B cell (primary cell): ENCODE results near the gene VIPR2. TPM values are rescaled to one million over a fixed set of nuclear protein-coding genes. Genes with fewer than 3 reads are reported as not detected.

Source experiments
- ATAC-seq: fragments of 200-7000 bp; cut with Tn5 transposase; one replicate; pipeline ENCODE4 v1.10.0; 2021; ENCODE audit warnings: low read depth, mild to moderate bottlenecking, moderate number of reproducible peaks, moderate library complexity
- CTCF ChIA-PET: fragments of 350-600 bp; sonication (Branson Sonifier 250); formaldehyde crosslinking; loops from one replicate; lab custom pipeline; 2021; ENCODE audit warnings: antibody characterized with exemption, inconsistent platforms; lab: Charles Lee
- POLR2A ChIA-PET: fragments of 350-600 bp; sonication (Branson Sonifier 250); formaldehyde crosslinking; loops from one replicate; lab custom pipeline; 2021; ENCODE audit warnings: antibody characterized with exemption; lab: Charles Lee
- DNase-seq: peaks from one replicate; pipeline ENCODE4 v3.0.0; 2013
- H2AFZ ChIP-seq: 2 replicates; pipeline ENCODE4 v1.6.1; 2012; ENCODE audit warnings: mild to moderate bottlenecking, low read depth, low read length; ENCODE audit not compliant: insufficient read depth, poor library complexity, severe bottlenecking
- H3K27ac ChIP-seq, 2 donors: 1 replicate in 1 of 2; 2 replicates in 1 of 2; pipeline ENCODE4 v1.5.1; 2012 to 2013; ENCODE audit warnings: low read length in 2 of 2, mild to moderate bottlenecking in 2 of 2, moderate library complexity in 1 of 2
- H3K27me3 ChIP-seq, 4 experiments: fragments of 200-600 bp in 1 of 4; sonication (generic) in 1 of 4; replicated peaks in 1 of 4; 1 replicate in 2 of 4; 2 replicates in 2 of 4; pipeline versions ENCODE4 v1.6.1 to v1.7.0; 2013 to 2016; ENCODE audit warnings: low read length in 3 of 4, mild to moderate bottlenecking in 2 of 4, mixed read lengths in 1 of 4, moderate library complexity in 1 of 4; ENCODE audit not compliant: insufficient read depth in 4 of 4, control insufficient read depth in 3 of 4; ENCODE audit errors: control extremely low read depth in 1 of 4
- H3K36me3 ChIP-seq, 2 experiments: replicated peaks in 1 of 2; 1 replicate in 1 of 2; 2 replicates in 1 of 2; pipeline versions ENCODE4 v1.6.1 to v1.7.1; 2013; ENCODE audit warnings: low read length in 1 of 2; ENCODE audit not compliant: insufficient read depth in 2 of 2, control insufficient read depth in 1 of 2; ENCODE audit errors: control extremely low read depth in 1 of 2, extremely low read depth in 1 of 2
- H3K4me1 ChIP-seq, 2 donors: fragments of 200-600 bp in 1 of 2; sonication (generic) in 1 of 2; 1 replicate in 1 of 2; 2 replicates in 1 of 2; pipeline versions ENCODE4 v1.5.1 to v1.6.1; 2013 to 2017; ENCODE audit warnings: low read length in 2 of 2; ENCODE audit not compliant: control insufficient read depth in 2 of 2, insufficient read depth in 2 of 2
- H3K4me2 ChIP-seq: replicated peaks from 2 replicates; pipeline ENCODE3; 2012; ENCODE audit warnings: mild to moderate bottlenecking, low read depth, low read length; ENCODE audit not compliant: poor library complexity, severe bottlenecking
- H3K4me3 ChIP-seq, 5 experiments: fragments of 200-600 bp in 1 of 5; sonication (generic) in 1 of 5; 1 replicate in 3 of 5; 2 replicates in 2 of 5; pipeline versions ENCODE4 v1.5.1 to v1.7.0; 2011 to 2016; ENCODE audit warnings: low read length in 4 of 5, mild to moderate bottlenecking in 4 of 5, low read depth in 2 of 5, control low read depth in 1 of 5, moderate library complexity in 1 of 5; ENCODE audit not compliant: insufficient read depth in 1 of 5; ENCODE audit errors: control extremely low read depth in 1 of 5, extremely low read depth in 1 of 5
- H3K79me2 ChIP-seq: fragments of 200-600 bp; sonication (generic); one replicate; pipeline ENCODE4 v1.6.0; 2016; ENCODE audit warnings: low read length; ENCODE audit not compliant: control insufficient read depth, insufficient read depth
- H3K9ac ChIP-seq: fragments of 200-600 bp; sonication (generic); 2 replicates; pipeline ENCODE4 v1.6.1; 2017; ENCODE audit warnings: mild to moderate bottlenecking, low read length, moderate library complexity
- H3K9me3 ChIP-seq, 3 donors: one replicate each; pipeline versions ENCODE4 v1.6.1 to v1.7.1; 2013; ENCODE audit warnings: low read length in 2 of 3; ENCODE audit not compliant: control insufficient read depth in 2 of 3, insufficient read depth in 1 of 3; ENCODE audit errors: control extremely low read depth in 1 of 3
- H4K20me1 ChIP-seq: 2 replicates; pipeline ENCODE4 v1.6.0; 2012; ENCODE audit warnings: mild to moderate bottlenecking, low read length; ENCODE audit not compliant: insufficient read depth, control insufficient read depth, poor library complexity, severe bottlenecking
- H3K27ac Mint-ChIP-seq: one replicate; pipeline ENCODE4 v1.8.0; 2021; ENCODE audit warnings: mixed read lengths
- H3K27me3 Mint-ChIP-seq: one replicate; pipeline ENCODE4 v1.8.0; 2021; ENCODE audit warnings: mixed read lengths
- H3K4me1 Mint-ChIP-seq: one replicate; pipeline ENCODE4 v1.8.0; 2021; ENCODE audit warnings: mixed read lengths
- H3K4me3 Mint-ChIP-seq: one replicate; pipeline ENCODE4 v1.8.0; 2021; ENCODE audit warnings: mixed read lengths
- H3K9me3 Mint-ChIP-seq: one replicate; pipeline ENCODE4 v1.8.0; 2022; ENCODE audit warnings: mixed read lengths; ENCODE audit not compliant: insufficient read depth
- CTCF ChIP-seq: fragments of 200-600 bp; IDR thresholded peaks from one replicate; pipeline ENCODE4 v1.8.0; 2022; ENCODE audit warnings: antibody characterized with exemption, mild to moderate bottlenecking
- EZH2 ChIP-seq: IDR thresholded peaks from 2 replicates; pipeline ENCODE4 v1.6.1; 2012; ENCODE audit warnings: borderline replicate concordance, low read depth, mild to moderate bottlenecking, moderate library complexity, low read length; ENCODE audit not compliant: insufficient read depth, poor library complexity, severe bottlenecking
- WGBS: methylation state at CpG from one replicate; pipeline ENCODE4 v1.1.5; 2013; ENCODE audit warnings: missing lambda C conversion rate; ENCODE audit not compliant: insufficient coverage; 5-methylcytosine and 5-hydroxymethylcytosine counted together
- intact Hi-C: fragments of 100-400 bp; cut with micrococcal nuclease; formaldehyde crosslinking; loops from one replicate; pipeline ENCODE4 v1.10.0; 2022
- polyA plus RNA-seq: library from polyadenylated mRNA; depleted of rRNA; stranded (reverse); fragments of >200 nt; gene quantifications from 2 replicates; pipeline ENCODE4 v1.2.3, GENCODE V29; 2012
- total RNA-seq, 2 donors: library from RNA; stranded (reverse); fragments of 120-200 nt in 1 of 2; gene quantifications; 1 replicate in 1 of 2; 2 replicates in 1 of 2; pipeline versions ENCODE4 v1.2.3 to v1.2.4, GENCODE V29; 2013 to 2022

Gene VIPR2
- total and polyA plus RNA-seq, 2 donors (not counting 1 experiment from before 2014, with no cell fraction given), result not detected

DNA sequence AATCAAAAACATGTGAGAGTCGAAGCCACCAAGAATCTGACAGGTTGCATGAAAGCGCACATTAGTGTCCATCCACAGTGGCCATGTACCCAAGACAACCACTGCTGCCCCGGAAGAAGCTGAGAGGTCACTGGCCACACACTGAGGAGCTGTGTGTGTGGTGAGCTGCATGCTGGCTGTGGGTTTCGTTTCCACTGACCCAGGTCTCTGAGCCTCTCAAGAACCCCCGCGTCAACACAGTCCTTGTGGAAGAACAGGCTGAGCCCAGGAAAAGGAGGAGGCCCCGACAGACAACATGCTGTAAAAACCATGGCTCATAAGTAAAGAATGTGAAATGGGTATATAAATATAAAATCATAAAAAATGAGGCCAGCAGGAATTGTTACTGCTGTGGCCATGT lies 8.2 kb downstream of the VIPR2 start:
- Mint-ChIP-seq H3K27me3 (peaks cover 6% of the 10 kb centered on the region), H3K4me3 (no peak overlapping the region), H3K9me3 (no peaks in the 10 kb centered on the region), H3K4me1 (no peaks in the 10 kb centered on the region), H3K27ac (no peak overlapping the region)
- Histone ChIP-seq H3K4me1 (no peaks in the 10 kb centered on the region), H3K27ac (no peak overlapping the region), H3K27me3 (peaks cover 0 to 2% (median 0%) of the 10 kb centered on the region in 4 experiments), H3K79me2 (no peaks in the 10 kb centered on the region), H3K36me3 (no peaks in the 10 kb centered on the region), H3K9ac (no peak overlapping the region), H3K4me3 (no peak overlapping the region), H4K20me1 (no peaks in the 10 kb centered on the region), H3K4me2 (no peak overlapping the region), H2AFZ (no peak overlapping the region), H3K9me3 (peaks cover 0 to 5% (median 0%) of the 10 kb centered on the region in 3 donors)
- POLR2A ChIA-PET, result no interaction called here
- no peak for TF ChIP-seq CTCF
- TF ChIP-seq EZH2, result no peak
- no peak for ATAC-seq
- 82% methylated on average over 3 of the region's 7 CpGs for WGBS
- intact Hi-C loops, result no loop called here
- DNase-seq, result no peak
- CTCF ChIA-PET, result no interaction called here

- POLR2A ChIA-PET, result no interaction called here
Observed at GRCh38 chr7:159136013-159136412, 8.7 kb downstream of the VIPR2 start.

More at GRCh38 chr7:159136013-159136412, 8.7 kb downstream of the VIPR2 start:
- Mint-ChIP-seq H3K9me3 (no peaks in the 10 kb centered on the region), H3K4me3 (no peak overlapping the region), H3K27ac (no peak overlapping the region), H3K4me1 (no peaks in the 10 kb centered on the region), H3K27me3 (peaks cover 8% of the 10 kb centered on the region)
- DNase-seq, result no peak
- H3K4me3 ChIP-seq, result no peak overlapping the region
- H3K79me2 ChIP-seq, result no peaks in the 10 kb centered on the region
- no peak overlapping the region for H3K4me2 ChIP-seq
- TF ChIP-seq EZH2, result no peak
- no peak for TF ChIP-seq CTCF
- CTCF ChIA-PET, result no interaction called here
- no peaks in the 10 kb centered on the region for H4K20me1 ChIP-seq
- ATAC-seq, result no peak
- H3K27me3 ChIP-seq, result peaks cover 0 to under 1% (median 0%) of the 10 kb centered on the region in 4 experiments
- H3K27ac ChIP-seq, result no peak overlapping the region
- no peak overlapping the region for H3K9ac ChIP-seq
- intact Hi-C loops, result no loop called here
- no peaks in the 10 kb centered on the region for H3K4me1 ChIP-seq
- H3K36me3 ChIP-seq, result no peaks in the 10 kb centered on the region
- no peak overlapping the region for H2AFZ ChIP-seq
- peaks cover 0 to 3% (median 0%) of the 10 kb centered on the region in 3 donors for H3K9me3 ChIP-seq
- no CpG with 5 or more reads among the region's 8 CpGs for WGBS
